T-helper 1 cell treated with Interleukin-12 subunit alpha and Interleukin-12 subunit beta and Interleukin-4 antibody, amounts not matched to agents 30 ng/mL and 1 ng/mL, for 36 hours (primary cell): ENCODE data around the gene LYSET. TPM values are rescaled to one million over a fixed set of nuclear protein-coding genes. Genes with fewer than 3 reads are reported as not detected.
"Not testable (repeated sequence)": the region's sequence is repeated elsewhere in the genome, so short reads cannot be mapped to it uniquely, and the experiment has no call there.

Experiments
- intact Hi-C: fragments of 100-400 bp; cut with micrococcal nuclease; formaldehyde crosslinking; loops from one replicate; pipeline ENCODE4 v1.15.1; 2024
- total RNA-seq: library from RNA; stranded (reverse); gene quantifications from 2 replicates; pipeline ENCODE4 v1.2.3, GENCODE V29; 2022

The LYSET gene
- total RNA-seq, 1 donor from 2014 or later = 11.6 TPM

GRCh38 chr14:93165271-93166265, 19.5 kb upstream of the LYSET start:
- intact Hi-C loops = not testable (repeated sequence)

GRCh38 chr14:93168610-93169009, 16.5 kb upstream of the LYSET start:
- intact Hi-C loops = not testable (repeated sequence)

DNA sequence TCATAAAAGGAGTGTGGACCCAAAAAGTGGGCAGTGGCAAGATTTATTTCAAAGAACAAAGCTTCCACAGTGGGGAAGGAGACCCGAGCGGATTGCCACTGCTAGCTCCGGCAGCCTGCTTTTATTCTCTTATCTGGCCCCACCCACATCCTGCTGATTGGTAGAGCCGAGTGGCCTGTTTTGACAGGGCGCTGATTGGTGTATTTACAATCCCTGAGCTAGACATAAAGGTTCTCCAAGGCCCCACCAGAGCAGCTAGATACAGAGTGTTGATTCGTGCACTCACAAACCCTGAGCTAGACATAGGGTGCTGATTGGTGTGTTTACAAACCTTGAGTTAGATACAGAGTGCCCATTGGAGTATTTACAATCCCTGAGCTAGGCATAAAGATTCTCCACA, 15.5 kb upstream of the LYSET start:
- intact Hi-C loops = not testable (repeated sequence)

GRCh38 chr14:93170141-93170540, 15.0 kb upstream of the LYSET start:
- intact Hi-C loops = not testable (repeated sequence)

DNA sequence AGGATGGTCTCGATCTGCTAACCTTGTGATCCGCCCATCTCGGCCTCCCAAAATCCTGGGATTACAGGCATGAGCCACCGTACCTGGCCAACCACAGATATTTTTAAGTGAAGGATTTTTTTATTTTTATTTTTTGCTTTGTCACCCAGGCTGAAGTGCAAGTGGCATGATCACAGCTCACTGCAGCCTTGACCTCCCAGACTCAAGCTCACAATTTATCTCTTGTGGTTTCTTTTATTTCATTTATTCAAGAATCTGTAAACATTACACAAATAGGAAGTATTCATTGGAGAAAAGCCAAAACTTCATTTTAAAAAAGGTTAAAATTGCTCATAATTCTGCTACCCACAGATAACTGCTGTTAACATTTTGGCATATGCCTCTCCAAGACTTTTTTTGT, 13.7 kb upstream of the LYSET start:
- intact Hi-C loops = no loop called here

DNA sequence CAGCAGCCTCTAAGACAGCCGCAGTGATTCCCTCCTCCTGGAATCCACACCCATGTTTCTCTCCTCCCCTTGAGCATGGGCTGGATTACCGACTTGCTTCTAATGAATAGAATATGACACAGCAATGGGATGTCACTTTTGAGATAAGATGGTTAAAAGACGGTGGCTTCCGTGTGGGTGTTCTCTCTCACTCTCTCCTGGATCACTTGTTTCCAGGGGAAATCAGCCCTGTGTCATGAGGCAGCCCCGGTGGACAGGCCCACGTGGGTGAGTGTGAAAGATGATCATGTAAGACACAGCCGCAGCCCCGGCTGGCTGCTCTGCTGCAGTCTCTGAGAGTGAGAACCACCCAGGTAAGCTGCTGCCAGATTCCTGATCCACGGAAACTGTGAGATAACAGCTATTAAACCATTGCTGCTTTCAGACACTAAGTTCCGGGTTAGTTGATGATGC, 11.1 kb upstream of the LYSET start:
- intact Hi-C loops = no loop called here

GRCh38 chr14:93174731-93175130, 10.4 kb upstream of the LYSET start:
- intact Hi-C loops = not testable (repeated sequence)

DNA sequence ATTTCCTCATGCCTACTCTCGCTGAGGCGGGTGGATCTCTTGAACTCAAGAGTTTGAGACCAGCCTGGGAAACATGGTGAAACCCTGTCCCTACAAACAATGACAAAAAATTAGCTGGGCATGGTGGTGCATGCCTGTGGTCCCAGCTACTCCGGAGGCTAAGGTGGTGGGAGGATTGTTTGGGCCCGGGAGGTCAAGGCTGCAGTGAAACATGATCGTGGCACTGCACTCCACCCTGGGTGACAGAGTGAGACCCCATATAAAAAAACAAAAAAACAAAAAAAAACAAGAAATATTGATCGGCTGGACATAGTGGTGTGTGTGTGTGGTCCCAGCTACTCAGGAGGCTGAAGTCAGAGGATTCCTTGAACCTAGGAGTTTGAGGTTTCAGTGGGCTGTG, 9.6 kb upstream of the LYSET start:
- intact Hi-C loops = no loop called here

DNA sequence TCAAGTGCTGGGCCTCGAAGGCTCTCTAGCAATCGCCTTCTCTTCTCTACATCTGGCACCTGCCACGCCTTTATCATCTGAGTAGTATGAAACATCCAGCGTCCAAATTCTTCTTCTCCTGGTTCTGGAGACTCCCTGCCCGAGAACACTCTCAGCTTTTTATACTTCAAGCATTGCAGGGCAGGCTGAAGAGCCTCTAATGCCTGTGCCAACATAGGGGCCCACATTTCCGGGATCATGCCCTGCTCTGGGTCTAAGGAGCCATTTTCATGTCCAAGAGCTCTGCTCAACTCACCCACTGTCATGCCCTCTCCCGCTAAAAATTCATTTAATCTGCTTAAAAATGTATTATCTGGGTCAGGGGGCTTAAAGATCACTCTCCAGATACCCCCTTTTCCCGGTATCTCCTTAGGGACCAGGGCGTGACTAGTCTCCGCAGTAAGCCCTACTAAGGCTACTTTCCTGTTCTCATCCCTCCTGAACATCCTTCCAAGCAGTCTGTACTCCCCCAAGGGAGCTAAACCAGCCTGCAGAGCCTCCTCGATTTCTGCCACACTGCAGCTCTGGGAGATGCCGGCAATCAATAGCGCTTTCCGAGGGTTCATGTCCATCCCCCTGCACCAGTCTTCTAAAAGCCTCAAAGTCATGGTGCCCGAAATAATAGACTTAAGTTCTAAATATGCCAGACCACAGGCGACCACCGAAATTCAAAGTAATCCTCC, 1.4 kb upstream of the LYSET start:
- intact Hi-C loops = loop anchor here (1.0 to 2.0 kb wide), 3 partner anchors 23 to 389 kb away; partner anchors contain the start of gene GOLGA5

DNA sequence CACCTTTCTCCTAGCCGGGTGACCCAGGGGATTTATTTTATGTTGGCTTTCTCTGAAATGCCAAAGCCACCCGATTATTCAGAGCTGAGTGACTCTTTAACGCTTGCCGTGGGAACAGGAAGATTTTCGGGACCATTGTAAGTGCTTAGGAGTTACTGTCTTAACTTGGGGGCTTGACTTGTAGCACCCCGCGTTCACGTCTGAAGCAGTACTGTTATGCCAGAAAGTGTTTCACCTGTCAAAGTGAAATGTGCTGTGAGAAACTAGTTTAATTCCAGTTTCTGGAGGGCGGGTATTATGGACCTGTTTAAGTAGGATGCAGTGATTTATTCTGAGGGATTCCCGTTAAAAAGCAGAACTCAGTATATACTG, 218 bp downstream of the LYSET start:
- intact Hi-C loops = loop anchor here (1.0 to 2.0 kb wide), 7 partner anchors 22 to 391 kb away; partner anchors contain the start of genes BTBD7, GOLGA5, GON7 and ITPK1

DNA sequence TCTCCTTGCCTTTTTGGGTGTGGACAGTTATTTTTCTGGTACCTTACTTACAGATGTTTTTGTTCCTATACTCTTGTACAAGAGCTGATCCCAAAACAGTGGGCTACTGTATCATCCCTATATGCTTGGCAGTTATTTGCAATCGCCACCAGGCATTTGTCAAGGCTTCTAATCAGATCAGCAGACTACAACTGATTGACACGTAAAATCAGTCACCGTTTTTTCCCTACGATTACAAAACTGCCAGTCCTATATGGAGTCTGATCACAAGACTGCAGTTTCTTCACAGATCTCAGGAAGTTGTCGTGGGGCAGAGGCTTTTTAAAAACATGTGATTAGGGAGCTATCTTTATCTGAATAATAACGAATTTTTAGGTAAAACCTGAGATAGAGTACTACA, 1.3 kb downstream of the LYSET start:
- intact Hi-C loops = no loop called here

DNA sequence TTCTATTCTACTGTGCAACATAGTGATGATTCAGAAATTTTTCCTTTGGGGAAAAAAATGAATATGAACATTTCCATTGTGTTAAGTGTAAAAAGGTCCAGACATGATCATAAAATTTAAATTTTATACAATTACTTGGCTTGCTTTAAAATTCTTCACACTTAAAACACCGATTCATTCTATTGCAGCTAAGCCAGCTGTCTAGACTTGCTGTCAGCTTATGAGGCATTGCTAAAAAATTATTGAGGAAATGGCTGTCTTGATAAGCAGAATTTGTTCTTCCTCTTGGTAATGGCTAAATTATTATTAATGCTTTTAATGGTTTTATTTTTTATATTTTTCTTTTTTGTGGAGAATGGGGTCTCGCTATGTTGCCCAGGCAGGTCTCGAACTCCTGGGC, 1.8 kb downstream of the LYSET start:
- intact Hi-C loops = no loop called here

- intact Hi-C loops = no loop called here
Measured at GRCh38 chr14:93195316-93195999, 10.3 kb downstream of the LYSET start.

DNA sequence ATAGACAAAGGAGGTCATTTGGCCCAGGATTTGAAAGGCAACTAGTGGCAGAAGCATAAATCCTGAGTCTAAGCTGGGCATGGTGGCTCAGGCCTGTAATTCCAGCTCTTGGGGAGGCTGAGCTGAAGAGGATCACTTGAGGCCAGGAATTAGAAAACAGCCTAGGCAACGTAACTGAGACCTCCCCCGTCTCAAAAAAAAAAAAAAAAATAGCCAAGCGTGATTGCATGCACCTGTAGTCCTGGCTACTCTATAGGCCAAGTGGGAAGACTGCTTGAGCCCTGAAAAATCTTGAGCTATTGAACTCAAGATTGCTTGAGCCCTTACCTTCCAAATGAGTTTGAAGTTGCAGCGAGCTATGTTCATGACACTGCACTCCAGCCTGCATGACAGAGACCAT, 13.9 kb downstream of the LYSET start:
- intact Hi-C loops = no loop called here

DNA sequence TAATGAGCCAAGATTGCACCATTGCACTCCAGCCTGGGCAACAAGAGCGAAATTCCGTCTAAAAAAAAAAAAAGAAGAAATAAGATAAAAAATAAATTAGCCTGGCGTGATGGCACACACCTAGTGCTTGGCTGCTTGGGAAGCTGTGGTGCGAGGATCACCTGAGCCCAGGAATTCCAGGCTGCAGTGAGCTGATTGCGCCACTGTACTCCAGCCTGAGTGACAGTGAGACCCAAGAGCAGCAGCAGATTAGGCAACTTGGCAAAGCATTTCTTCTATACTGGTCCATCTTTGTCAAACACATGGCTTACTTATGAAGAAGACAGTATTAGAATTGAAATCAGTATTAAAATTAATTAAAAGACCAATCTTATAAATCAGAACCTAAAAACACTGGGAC, 15.4 kb downstream of the LYSET start:
- intact Hi-C loops = loop anchor here (10.0 kb wide), 3 partner anchors 824 to 1954 kb away; partner anchors contain the start of genes DICER1 and OTUB2

DNA sequence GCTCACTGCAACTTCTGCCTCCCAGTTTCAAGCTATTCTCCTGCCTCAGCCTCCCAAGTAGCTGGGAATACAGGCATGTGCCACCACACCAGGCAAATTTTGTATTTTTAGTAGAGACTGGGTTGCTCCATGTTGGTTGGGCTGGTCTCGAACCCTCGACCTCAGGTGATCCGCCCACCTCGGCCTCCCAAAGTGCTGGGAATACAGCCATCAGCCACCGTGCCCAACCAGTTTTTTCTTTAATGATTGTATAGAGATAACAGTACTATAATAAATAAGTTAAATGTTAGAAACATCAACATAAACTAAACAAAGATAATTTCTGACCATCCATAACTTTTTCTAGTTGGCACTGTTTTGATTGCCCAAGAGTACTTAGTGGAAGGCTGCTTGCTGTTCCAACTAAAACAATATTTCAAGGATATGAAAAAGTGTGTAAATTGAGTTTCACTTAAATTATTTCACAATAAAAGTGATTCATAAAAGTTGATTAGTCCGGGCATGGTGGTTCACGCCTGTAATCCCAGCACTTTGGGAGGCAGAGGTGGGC, 16.1 kb downstream of the LYSET start:
- intact Hi-C loops = loop anchor here (10.0 kb wide), 3 partner anchors 824 to 1954 kb away; partner anchors contain the start of genes DICER1 and OTUB2

DNA sequence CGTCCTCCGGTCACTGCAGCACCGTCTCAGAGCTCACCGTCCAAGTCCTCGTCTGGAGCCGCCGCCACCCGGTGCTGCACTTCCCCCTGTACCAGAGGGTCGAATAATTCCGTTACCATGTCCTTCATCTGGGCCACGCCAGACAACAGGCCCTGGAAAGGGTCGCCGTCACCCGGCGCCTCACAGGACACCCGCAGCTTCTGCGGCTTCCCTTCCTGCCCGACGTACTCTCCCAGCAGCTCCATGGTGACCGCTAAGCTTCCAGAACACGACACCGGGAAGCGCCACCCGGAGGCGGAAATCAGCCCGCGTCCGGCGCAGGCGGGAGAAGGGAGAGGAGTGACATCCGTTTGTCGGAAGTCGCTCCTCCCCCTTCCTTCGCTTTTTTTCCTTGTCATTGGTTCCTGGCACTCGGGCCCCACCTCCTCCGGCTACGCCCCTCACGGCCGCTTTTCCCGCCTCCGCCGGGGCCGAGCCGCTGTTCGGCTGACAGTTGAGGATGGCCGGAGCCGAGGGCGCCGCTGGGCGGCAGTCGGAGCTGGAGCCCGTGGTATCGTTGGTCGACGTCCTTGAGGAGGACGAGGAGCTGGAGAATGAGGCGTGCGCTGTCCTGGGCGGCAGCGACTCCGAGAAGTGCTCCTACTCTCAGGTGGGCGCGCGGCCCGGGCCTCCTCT, 21.8 kb downstream of the LYSET start, which contains the start of the genes GON7 and UBR7:
GON7 (minus strand) TSS at position 273 of the 675 bp plus-strand sequence; CDS start at position 245, 28 bp downstream.
UBR7 (plus strand) TSS at position 464 of the 675 bp plus-strand sequence; CDS start at position 500, 36 bp downstream.
- intact Hi-C loops = loop anchor here (1.0 to 10.0 kb wide), 11 partner anchors 22 to 1948 kb away; partner anchors contain the start of genes ATXN3, BTBD7, DICER1 and LYSET

DNA sequence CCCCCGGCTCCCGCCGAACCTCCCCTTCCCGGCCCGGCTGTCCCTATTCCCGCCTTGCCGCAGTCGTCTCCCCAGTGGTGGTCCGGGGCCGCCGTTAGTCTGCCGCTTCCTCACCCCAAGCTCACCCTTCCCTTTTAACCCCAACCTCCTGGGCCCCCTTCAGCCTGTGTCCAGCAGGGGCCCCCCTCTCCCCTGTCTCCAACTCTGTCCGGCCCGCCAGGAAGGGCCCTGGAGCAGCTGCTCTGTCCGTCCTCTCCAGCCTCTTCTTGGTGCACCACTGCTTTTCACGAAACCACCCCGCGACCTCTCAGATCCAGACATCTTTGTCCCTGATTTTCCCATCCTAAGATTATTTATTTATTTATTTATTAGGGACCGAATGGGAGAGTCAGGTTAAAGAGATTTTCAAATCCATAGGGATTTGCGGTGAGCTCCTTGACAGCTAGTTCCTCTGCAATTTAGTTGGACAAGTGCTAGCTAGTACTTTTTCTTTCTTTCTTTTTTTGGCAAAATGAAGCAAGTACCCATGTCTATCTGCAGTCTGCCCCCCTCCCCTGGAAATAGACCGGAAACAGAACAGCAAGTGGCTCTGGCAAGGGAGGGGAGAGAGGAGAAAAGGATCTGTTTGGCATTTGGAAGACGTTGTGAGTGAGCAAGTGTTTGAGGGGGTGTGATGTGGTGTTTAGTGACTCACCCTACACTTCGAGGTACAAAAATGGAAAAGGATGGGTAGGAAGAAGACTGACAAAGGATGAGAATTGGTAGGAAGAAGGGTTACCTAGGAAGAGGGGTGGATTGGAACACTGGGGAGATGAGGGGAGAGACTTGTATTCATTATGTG, 22.6 kb downstream of the LYSET start:
- intact Hi-C loops = loop anchor here (1.0 to 10.0 kb wide), 9 partner anchors 12 to 1947 kb away; partner anchors contain the start of genes ATXN3, BTBD7, DICER1 and LYSET

DNA sequence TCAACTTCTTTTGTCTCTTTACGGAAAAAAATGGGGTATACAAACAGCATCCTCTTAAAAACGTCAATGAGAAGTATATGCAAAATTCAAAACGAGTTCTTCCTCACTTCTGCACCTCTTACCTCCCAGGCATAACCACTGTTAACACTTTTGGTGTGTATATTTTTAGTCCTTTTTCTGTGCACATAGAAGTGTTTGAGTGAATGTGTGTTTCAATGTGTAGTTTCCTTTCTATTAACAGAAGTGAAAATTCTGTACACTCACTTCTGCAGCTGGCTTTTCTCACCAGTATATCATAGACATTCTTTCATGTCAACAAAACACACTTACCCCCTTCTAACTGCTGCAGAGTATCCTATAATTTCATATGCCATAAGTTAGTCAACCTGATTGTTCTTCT, 27.3 kb downstream of the LYSET start:
- intact Hi-C loops = no loop called here
